Urothelium cell line (cell line): Measurements from ENCODE around the gene LPCAT1.
A peak's percentile ranks its signal among the peaks of the same experiment; 100 is the strongest.
"Not testable (repeated sequence)": the region's sequence is repeated elsewhere in the genome, so short reads cannot be mapped to it uniquely, and the experiment has no call there.

Experiments used
- DNase-seq: peaks from one replicate; pipeline ENCODE4 v3.0.0; 2011; ENCODE audit warnings: low spot score, mixed read lengths
- FAIRE-seq: peaks from 2 replicates; lab custom pipeline; 2011; peaks lifted over from hg19 to GRCh38; lab: Jason Lieb, UNC

Gene LPCAT1, protein sequence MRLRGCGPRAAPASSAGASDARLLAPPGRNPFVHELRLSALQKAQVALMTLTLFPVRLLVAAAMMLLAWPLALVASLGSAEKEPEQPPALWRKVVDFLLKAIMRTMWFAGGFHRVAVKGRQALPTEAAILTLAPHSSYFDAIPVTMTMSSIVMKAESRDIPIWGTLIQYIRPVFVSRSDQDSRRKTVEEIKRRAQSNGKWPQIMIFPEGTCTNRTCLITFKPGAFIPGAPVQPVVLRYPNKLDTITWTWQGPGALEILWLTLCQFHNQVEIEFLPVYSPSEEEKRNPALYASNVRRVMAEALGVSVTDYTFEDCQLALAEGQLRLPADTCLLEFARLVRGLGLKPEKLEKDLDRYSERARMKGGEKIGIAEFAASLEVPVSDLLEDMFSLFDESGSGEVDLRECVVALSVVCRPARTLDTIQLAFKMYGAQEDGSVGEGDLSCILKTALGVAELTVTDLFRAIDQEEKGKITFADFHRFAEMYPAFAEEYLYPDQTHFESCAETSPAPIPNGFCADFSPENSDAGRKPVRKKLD

DNA sequence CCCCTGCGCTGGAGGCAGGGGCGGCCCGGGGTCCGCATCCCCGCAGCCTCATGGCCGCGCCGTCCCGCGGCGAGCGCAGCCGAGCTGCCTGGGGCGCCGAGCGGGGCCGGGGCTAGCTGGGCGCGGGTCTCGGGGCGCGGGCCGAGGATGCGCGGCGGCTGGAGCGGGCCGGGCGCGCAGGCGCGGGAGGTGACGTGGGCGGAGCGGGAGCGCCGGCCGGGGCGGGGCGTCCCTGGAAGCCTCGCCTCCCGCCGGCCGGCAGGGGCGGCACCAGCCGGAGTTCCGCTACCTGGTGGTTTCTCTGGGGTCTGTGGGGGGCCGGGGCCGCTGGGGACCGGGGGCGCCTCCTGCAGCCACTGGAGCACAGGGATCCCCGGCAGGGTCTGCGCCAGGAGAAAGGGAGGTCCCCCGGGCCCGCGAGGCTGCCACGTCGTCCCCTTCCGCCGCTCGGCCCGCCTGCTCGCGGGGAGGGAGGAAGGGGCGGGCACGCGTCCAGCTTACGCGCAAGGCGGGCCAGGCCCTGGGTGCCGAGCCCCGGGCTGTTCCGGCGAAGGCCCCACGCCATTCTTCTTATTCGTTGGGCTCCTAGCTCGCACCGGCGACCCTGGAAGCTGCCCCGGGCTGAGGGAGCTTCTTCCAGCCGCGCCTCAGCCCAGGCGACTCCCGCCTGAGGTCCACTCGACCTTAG is at the start of gene LPCAT1:
Gene LPCAT1, minus strand, starts transcription at position 168 of the 688 bp plus-strand sequence. Its CDS starts 116 bp downstream, at position 52.
- DNase-seq (peak; percentile 96), FAIRE-seq (peak; percentile 96)

DNA sequence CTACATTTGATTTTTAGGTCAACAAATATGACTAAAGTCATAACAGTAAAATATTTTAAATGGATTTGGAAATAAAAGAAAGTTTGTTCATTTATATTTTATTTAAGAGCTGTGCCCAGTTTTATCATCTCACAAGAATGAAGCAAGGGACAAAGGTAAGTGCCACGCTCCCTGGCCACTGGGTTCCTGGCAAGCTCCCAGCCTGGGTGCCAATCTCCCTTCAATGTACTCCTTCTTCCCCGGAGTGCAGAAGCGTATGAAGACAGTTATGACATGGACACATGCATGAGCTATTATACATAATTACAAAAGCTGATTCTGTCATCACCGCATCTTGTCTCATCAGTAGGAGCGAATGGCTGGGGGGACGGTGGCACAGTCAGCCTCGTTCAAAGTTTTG is 48.1 kb upstream of the LPCAT1 start:
- FAIRE-seq, DNase-seq: not testable (repeated sequence)

DNA sequence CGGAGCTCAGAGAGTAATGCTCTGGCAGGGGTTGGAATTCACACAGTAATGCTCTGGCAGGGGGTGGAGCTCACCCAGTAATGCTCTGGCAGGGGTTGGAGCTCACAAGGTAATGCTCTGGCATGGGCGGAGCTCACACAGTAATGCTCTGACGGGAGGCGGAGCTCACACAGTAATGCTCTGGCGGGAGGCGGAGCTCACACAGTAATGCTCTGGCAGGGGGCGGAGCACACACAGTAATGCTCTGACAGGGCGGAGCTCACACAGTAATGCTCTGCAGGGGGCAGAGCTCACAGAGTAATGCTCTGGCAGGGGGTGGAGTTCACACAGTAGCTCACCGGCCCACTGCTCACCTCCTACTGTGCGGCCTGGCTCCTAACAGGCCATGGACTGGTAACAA is 47.2 kb upstream of the LPCAT1 start:
- FAIRE-seq = no peak
- DNase-seq = no peak

DNA sequence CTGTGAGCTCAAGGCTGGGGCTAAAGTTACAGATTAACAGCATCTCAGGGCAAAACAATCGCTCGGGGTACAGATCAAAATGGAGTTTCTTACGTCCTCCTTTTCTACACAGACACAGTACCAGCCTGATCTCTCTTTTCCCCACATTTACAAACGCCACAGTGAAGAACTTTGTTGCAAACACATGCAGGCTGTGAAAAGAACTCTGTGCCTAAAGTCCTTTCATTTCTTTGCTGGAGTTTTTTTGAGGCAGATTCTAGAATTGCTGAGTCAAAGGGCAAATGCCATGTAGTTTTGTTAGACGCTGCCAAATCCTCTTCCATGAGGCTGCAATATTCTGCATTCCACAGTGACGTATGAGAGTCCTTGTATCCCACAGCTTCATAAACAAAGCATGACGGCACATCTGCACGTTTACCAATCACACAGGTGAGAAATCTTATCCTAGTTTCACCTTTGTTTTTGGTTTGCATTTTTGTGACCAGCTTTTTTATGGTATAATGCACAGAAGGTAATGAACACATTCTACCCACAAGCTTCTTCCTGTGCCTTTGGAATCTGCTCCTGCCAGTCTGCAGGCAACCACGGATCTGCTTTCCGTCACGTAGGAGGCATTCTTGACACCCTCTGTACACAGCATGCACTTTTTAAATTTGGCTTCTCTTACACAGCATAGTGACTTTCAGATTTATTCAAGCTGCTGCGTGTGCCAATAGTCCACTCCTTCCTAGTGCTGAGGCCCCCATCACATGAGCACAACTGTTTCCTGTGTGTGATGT is 44.6 kb upstream of the LPCAT1 start:
- peak; percentile 5 for FAIRE-seq
- peak; percentile 43 for DNase-seq

DNA sequence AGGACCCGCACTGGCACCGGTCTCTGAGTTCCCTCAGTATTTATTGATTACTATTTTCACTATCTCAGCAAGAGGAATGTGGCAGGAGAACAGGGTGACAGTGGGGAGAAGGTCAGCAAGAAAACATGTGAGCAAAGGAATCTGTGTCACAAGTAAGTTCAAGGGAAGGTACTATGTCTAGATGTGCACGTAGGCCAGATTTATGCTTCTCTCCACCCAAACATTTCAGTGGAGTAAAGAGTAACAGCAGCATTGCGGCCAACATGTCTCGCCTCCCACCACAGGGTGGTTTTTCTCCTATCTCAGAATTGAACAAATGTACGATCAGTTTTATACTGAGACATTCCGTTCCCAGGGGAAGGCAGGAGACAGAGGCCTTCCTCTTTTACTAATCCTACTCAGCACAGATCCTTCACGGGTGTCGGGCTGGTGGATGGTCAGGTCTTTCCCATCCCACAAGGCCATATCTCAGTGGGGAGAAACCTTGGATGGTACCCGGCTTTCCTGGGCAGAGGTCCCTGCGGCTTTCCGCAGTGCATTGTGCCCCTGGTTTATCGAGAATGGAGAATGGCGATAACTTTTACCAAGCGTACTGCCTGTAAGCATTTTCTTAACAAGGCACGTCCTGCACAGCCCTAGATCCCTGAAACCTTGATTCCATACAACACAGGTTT is 43.9 kb upstream of the LPCAT1 start:
- FAIRE-seq, DNase-seq: not testable (repeated sequence)

DNA sequence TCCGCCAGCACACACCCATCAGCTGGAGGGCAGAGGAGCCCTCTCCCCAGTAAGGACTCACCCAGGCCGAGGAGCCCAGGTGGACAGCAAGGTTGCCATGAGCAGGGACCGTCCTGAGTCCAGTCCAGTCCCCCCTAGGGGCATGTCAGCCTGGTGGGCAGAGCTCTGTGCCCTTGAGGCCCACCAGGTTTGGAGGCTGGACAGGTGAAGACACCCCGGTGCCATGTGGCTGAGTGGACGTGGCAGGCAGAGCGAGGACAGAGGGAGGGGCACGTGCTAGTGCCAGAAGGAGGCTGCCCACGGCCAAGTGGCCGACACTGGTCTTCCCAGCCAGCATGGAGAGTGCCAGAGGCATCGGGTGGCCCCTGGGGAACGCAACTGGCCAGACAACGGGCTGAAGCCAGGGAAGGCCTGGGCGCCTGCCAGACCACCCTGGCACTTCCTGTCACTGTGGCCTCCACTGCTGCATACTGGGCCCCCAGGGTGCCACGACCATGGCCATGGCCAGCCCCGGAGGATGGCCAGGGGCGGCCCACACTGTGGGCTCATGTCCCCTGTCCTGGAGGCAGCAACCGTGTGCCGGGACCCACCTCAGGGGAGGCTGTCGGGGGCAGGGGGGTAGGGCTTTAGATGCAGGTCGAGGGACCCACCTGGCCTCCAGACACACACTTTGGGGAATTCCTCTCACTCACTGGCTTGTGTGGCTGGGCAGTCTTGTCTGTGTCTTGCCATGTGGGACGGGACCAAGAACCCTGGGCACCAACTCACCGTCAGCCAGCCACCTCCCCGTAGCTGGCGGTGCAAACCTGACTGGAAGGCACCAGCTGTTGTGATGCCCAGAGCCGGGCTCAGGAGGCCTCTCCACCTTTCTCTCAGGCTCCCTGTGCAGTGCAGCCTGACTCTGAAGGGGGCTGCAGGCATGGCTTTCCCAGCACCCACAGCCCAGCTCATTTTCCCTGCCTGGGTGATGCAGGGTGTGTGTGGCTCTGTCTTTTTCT is 42.3 kb upstream of the LPCAT1 start:
- FAIRE-seq = no peak
- no peak for DNase-seq

DNA sequence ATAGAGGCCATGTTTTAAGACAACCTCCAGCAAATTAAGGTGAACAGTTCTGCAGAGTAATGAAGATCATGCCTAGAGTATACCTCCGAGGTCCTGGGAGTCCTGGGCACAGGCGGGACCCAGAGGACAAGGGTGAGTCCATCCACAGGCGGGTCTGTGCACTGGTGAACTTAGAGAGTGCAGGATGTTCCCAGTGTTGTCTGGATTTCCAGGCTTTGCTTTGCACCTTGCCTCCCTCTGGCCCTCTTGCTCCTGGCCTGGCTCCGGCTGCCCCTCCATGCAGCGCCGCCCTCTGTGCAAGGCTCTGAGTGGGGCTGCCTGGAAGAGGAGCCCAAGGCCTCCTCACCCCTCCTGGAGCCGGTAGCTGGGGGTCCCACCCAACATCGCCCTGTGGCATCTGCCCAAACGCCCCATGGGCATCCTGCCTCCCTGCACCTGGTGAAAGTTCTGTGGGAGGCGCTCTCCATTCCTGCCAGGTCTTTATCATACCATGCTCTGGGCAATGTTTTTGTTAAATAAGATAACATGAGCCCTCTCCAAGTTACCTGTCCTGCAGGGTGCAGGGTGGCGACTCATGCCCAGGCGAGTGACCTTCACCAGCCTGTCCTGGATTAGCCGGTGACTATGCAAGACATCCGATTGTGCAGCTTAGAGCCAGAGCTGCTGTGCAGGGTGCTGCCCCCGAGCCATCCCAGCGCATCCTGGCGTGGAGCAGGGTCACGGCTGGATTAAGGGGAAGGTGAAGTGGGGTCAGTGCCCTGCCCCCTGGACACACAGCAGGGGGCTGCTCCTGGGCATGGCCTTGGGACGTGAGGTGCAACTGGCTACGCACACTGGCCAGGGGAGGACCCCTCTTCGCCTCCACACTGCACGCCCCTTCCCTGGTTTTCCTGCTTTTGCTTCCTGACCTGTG is 41.3 kb upstream of the LPCAT1 start:
- DNase-seq (no peak), FAIRE-seq (no peak)

DNA sequence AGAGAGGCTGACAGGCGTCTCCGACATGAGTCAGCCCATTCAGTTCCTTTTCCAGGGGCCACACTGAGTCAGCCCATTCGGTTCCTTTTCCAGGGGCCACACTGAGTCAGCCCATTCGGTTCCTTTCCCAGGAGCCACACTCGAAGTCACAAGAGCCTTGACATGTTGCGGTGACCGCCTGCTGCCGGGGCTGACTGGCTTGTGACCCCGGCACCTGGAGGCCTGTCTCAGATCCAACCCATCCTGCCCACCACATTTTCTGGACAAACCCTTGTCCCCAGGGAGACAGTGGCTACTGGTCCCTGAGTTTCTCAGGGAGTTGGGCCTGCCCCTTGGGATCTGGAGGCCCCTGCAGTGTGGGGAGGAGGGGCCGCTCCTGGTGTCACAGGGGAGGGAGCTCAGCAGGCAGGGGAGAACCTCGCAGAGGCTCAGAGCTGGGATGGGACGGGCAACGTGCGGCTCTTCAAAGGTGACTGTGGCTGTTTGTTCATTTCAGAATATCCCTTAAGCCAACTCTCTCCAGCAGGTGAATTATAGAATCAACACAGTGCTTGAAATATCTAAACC is 40.5 kb upstream of the LPCAT1 start:
- no peak for FAIRE-seq
- no peak for DNase-seq

DNA sequence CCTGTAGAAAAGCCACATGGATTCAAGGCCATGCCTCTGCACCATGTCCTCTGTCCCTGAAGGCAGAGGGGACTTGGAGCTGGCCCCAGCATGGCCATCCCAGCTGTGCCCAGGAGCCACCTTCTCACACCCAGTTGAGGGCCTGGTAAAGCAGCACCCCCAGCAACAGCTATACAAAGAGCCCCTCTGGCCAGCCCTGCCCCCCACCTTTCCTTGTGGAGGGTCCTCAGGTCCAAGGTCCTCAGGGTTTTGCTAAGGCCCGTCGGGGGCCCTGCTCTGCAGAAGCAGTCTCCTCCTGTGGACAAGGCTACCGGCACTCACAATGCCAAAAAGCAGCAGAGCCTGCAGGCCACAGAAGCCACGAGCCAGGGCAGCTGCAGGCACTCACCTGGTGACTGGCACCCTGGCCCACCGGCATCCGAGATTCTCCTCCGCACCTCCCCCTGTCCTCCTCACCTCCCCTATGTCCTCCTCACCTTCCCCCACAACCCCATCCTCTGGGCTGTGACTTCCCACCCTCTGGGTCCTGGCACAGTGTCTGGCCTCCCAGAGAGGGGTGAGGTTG is 39.9 kb upstream of the LPCAT1 start:
- FAIRE-seq = no peak

DNA sequence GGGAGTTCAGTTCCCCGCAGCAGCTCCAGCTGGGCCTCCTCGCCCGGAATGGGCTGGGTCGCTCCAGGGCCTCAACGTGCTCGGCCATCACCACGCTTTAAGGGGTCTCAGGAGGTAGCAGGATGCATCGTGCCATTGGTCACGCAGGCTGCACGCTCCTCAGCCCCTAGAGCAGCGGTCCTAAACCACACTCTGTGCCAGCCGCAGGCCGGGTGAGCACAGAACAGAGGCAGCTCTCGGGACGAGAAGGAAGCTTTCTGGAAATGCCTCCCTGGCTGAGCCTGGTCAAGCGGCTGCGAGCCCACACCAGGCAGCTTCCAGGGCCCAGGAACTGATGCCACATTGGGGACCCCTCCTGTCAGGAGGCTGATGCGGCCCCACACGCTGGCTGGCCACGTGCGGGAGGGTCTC is 39.3 kb upstream of the LPCAT1 start:
- FAIRE-seq = no peak
- no peak for DNase-seq

More for the DNA sequence above, 39.9 kb upstream of the LPCAT1 start:
- DNase-seq = peak; percentile 55

DNA sequence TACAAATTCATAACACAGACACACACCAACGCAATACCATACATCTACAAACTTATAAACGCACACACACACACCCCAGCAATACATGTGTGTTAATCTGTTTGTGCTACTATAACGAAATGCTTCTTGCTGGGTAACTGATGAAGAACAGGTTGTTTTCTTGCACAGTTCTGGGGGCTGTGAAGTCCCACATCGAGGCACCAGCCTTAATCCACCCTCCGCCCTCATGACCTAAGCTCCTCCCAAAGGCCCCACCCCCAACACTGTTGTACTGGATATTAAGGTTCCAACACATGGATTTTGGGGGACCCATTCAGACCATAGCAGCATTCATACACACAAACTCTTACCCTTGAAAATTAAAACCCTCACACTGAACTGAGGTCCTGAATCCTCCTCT is 38.8 kb upstream of the LPCAT1 start:
- FAIRE-seq = no peak

DNA sequence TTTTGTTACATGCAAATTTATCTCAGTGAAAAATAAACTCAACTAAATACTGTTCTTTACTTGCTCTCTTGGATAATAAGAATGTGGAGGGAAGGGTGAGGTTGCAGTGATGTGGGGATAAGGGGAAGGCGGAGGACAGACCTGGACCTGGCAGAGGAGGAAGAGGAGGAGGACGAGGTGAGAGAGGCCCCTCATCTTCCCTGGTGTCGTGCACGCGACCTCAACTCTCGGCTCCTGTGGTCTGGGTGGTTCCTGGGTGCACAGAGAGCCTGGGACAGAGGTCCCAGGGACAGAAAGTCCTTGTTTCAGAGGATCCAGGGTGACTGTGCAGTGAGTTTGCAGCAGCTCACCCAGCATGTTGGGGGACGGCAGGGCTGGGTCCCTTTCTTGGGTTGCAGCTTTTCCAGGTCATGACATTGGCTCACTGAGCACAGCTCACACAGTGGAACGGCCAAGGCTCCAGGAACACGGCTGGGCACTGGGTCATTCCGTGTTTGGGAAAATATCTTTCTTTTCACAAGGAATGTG is 37.7 kb upstream of the LPCAT1 start:
- FAIRE-seq (no peak), DNase-seq (no peak)

More for the DNA sequence above, 38.8 kb upstream of the LPCAT1 start:
- no peak for DNase-seq

DNA sequence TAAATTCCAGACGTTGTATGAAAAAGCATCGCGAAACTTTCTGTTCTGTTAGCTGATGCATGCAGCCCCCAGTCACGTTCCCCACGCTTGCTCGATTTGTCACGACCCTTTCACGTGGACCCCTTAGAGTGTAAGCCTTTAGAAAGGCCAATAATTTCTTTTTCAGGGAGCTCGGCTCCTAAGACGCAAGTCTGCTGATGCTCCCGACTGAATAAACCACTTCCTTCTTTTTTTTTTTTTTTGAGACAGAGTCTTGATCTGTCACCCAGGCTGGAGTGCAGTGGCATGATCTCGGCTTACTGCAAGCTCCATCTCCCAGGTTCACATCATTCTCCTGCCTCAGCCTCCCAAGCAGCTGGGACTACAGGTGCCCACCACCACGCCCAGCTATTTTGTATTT is 36.7 kb upstream of the LPCAT1 start:
- DNase-seq, FAIRE-seq: not testable (repeated sequence)

DNA sequence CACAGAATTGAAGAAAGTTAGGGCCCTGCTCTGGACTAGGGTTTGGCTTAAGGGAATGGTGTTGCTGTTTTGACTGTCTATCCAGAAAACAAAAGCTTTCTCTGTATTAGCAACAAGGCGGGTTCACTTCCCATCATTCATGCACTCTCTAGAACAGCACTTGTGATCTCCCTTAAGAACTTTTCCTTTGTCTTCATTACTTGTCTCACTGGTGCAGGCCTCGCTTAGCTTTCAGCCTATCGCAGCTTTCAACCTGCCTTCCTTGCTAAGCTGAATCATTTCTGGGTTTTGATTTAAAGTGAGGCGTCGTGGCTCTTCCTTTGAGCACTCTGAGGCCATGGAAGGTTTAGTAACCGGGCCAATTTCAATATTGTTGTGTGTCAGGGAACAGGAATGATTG is 35.2 kb upstream of the LPCAT1 start:
- no peak for FAIRE-seq
- DNase-seq = no peak

DNA sequence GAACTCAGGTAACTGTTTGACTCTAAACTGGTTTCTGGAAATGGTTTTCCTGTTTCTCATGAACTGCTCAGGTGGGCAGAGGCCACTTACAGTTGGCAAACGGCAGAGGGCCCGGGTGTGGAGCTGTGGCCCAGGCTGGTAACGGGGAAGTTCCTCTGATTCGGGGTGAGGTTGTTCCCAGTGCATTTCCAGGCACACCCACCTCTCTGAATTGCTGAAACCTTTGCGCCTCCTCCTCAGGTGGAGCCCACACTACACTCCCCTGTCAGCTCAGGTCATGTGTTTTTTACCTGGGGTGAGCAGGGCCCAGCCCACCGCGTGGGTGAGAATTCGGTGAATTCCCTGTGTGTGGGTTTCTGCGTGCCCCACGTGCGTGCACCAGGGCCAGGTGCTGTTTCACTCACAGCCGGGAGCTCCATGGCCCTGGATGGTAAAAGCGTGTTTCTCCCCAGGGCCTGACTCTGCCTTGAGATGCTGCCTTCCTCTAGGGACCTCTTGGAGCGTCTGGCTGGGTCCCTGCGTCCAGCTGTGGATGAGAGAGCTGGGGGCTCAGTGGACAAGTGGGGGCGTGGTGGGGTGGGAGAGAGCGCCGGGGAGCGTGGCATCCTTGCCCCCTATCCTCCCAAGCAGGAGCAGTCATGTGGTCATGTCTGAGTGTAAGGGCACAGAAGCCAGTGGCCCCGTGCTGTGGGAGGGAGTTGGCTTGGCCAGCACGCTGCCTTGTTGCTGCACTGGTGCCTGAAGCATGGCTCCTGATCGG is 33.5 kb upstream of the LPCAT1 start:
- FAIRE-seq = peak; percentile 59
- DNase-seq = no peak
